Keratinocyte (primary cell): Measurements from ENCODE around the gene SCN2B. TPM values are rescaled to one million over a fixed set of nuclear protein-coding genes. Genes with fewer than 3 reads are reported as not detected.
"Not testable (repeated sequence)": the region's sequence is repeated elsewhere in the genome, so short reads cannot be mapped to it uniquely, and the experiment has no call there.

ENCODE experiments used
- DNase-seq: peaks from one replicate; pipeline ENCODE4 v3.0.0-alpha.2; 2011; ENCODE audit warnings: low read depth, missing footprints, low spot score
- FAIRE-seq: peaks from 2 replicates; lab custom pipeline; 2011; peaks lifted over from hg19 to GRCh38; lab: Jason Lieb, UNC
- H2AFZ ChIP-seq: 2 replicates; pipeline ENCODE4 v1.6.0; 2012; ENCODE audit warnings: low read length, control low read depth, inconsistent platforms; ENCODE audit not compliant: control insufficient read depth
- H3K27ac ChIP-seq: 2 replicates; pipeline ENCODE4 v1.5.1; 2011; ENCODE audit warnings: low read length; ENCODE audit not compliant: control insufficient read depth, insufficient read depth
- H3K27me3 ChIP-seq: 3 replicates; pipeline ENCODE4 v1.6.0; 2011; ENCODE audit warnings: low read length; ENCODE audit not compliant: control insufficient read depth, insufficient read depth; ENCODE audit errors: extremely low read depth
- H3K36me3 ChIP-seq, 2 experiments: 2 replicates in 1 of 2; 3 replicates in 1 of 2; pipeline ENCODE4 v1.5.1; 2011; ENCODE audit warnings: low read length in 2 of 2, mild to moderate bottlenecking in 1 of 2; ENCODE audit not compliant: control insufficient read depth in 2 of 2, insufficient read depth in 2 of 2; ENCODE audit errors: extremely low read depth in 1 of 2
- H3K4me1 ChIP-seq: 3 replicates; pipeline ENCODE4 v1.5.1; 2011; ENCODE audit warnings: low read length; ENCODE audit not compliant: control insufficient read depth, insufficient read depth; ENCODE audit errors: extremely low read depth
- H3K4me2 ChIP-seq: 3 replicates; pipeline ENCODE4 v1.6.0; 2011; ENCODE audit warnings: low read depth, low read length; ENCODE audit not compliant: control insufficient read depth, insufficient read depth; ENCODE audit errors: extremely low read depth
- H3K4me3 ChIP-seq, 3 experiments: fragments of 200-600 bp in 1 of 3; sonication (generic) in 1 of 3; 2 replicates in 2 of 3; 3 replicates in 1 of 3; pipeline ENCODE4 v1.5.1; 2011 to 2016; ENCODE audit warnings: low read length in 3 of 3, mild to moderate bottlenecking in 3 of 3, control low read depth in 2 of 3, inconsistent platforms in 1 of 3, low read depth in 1 of 3, mixed read lengths in 1 of 3, mixed run types in 1 of 3, moderate library complexity in 1 of 3; ENCODE audit not compliant: control insufficient read depth in 2 of 3, insufficient read depth in 2 of 3; ENCODE audit errors: extremely low read depth in 1 of 3
- H3K79me2 ChIP-seq: 2 replicates; pipeline ENCODE4 v1.6.0; 2012; ENCODE audit warnings: low read length; ENCODE audit not compliant: control insufficient read depth, insufficient read depth
- H3K9ac ChIP-seq: 3 replicates; pipeline ENCODE4 v1.6.0; 2011; ENCODE audit warnings: low read length; ENCODE audit not compliant: control insufficient read depth, insufficient read depth; ENCODE audit errors: extremely low read depth
- H3K9me1 ChIP-seq: 3 replicates; pipeline ENCODE4 v1.6.0; 2011; ENCODE audit warnings: low read length; ENCODE audit not compliant: control insufficient read depth, insufficient read depth; ENCODE audit errors: extremely low read depth
- H3K9me3 ChIP-seq: 2 replicates; pipeline ENCODE4 v1.5.1; 2012; ENCODE audit warnings: low read depth, low read length; ENCODE audit not compliant: control insufficient read depth
- H4K20me1 ChIP-seq: 3 replicates; pipeline ENCODE4 v1.6.0; 2011; ENCODE audit warnings: low read length; ENCODE audit not compliant: control insufficient read depth, insufficient read depth; ENCODE audit errors: extremely low read depth
- CTCF ChIP-seq, 3 experiments: IDR thresholded peaks in 1 of 3; conservative IDR thresholded peaks in 1 of 3; optimal IDR thresholded peaks in 1 of 3; 2 replicates in 2 of 3; 3 replicates in 1 of 3; pipeline versions ENCODE3 to v1.5.1; 2011; ENCODE audit warnings: low read length in 3 of 3, mild to moderate bottlenecking in 3 of 3, moderate library complexity in 2 of 3, control low read depth in 1 of 3, inconsistent platforms in 1 of 3; ENCODE audit not compliant: insufficient read depth in 2 of 3; ENCODE audit errors: extremely low read depth in 1 of 3
- EZH2 ChIP-seq: IDR thresholded peaks from one replicate; pipeline ENCODE4 v1.6.1; 2012; ENCODE audit warnings: inconsistent platforms, mild to moderate bottlenecking, low read length, moderate library complexity
- dilution Hi-C: fragments of 300-500 bp; cut with MboI; formaldehyde crosslinking; loops from one replicate; pipeline ENCODE4 v1.7.0; 2020; ENCODE audit warnings: low sequenced_read_pairs; ENCODE audit not compliant: extremely low pct_ligation_motif_present
- polyA plus RNA-seq, 5 experiments: library from polyadenylated mRNA; depleted of rRNA in 3 of 5; stranded (reverse) in 3 of 5; stranded (forward) in 1 of 5; unstranded in 1 of 5; fragments of >200 nt; gene quantifications; 1 replicate in 1 of 5; 2 replicates in 3 of 5; 3 replicates in 1 of 5; pipeline versions ENCODE4 v1.2.1 to v1.2.3, GENCODE V29; 2011 to 2012; ENCODE audit warnings: missing spikeins in 2 of 5, low read depth in 1 of 5, low replicate concordance in 1 of 5

The SCN2B gene
- polyA plus RNA-seq, 1 donor (not counting 4 experiments of a cell fraction or from before 2014, with no cell fraction given), result 0.56 TPM

GRCh38 chr11:118193910-118194566, 17.6 kb upstream of the SCN2B start:
- TF ChIP-seq EZH2, result no peak
- TF ChIP-seq CTCF (optimal IDR thresholded peaks at IDR 0.05 in 1 of 3, IDR thresholded peaks at IDR 0.05 in 1 of 3, conservative IDR thresholded peaks at IDR 0.05 in 1 of 3; ENCODE audit: extremely low read depth in 1 of 3, insufficient read depth in 2 of 3, low read length in 3 of 3), result no peak
- no peak for FAIRE-seq
- dilution Hi-C loops, result no loop called here

GRCh38 chr11:118192817-118193216, 16.4 kb upstream of the SCN2B start:
- H3K27ac ChIP-seq, H4K20me1 ChIP-seq, H3K27me3 ChIP-seq, H3K9me3 ChIP-seq, H3K4me3 ChIP-seq, H3K9me1 ChIP-seq, H3K4me2 ChIP-seq, dilution Hi-C loops, H2AFZ ChIP-seq, DNase-seq, H3K79me2 ChIP-seq, FAIRE-seq, H3K36me3 ChIP-seq, H3K9ac ChIP-seq: not testable (repeated sequence)
- peaks cover 16% of the 10 kb centered on the region for H3K4me1 ChIP-seq

More at GRCh38 chr11:118193910-118194566, 17.6 kb upstream of the SCN2B start:
- Histone ChIP-seq H3K4me3 (no peak overlapping the region), H4K20me1 (no peaks in the 10 kb centered on the region), H3K9ac (no peak overlapping the region), H3K9me3 (no peaks in the 10 kb centered on the region), H3K4me2 (no peak overlapping the region), H3K27ac (no peak overlapping the region), H3K36me3 (no peaks in the 10 kb centered on the region), H2AFZ (no peak overlapping the region), H3K79me2 (no peaks in the 10 kb centered on the region), H3K27me3 (no peaks in the 10 kb centered on the region), H3K4me1 (peaks cover 21% of the 10 kb centered on the region), H3K9me1 (no peaks in the 10 kb centered on the region)
- DNase-seq, result no peak

- H3K79me2 ChIP-seq, H2AFZ ChIP-seq, H3K4me2 ChIP-seq, H3K4me3 ChIP-seq, H3K9me1 ChIP-seq, H3K27ac ChIP-seq, DNase-seq, dilution Hi-C loops, H3K36me3 ChIP-seq, H3K9me3 ChIP-seq, H3K9ac ChIP-seq, H4K20me1 ChIP-seq, FAIRE-seq, H3K27me3 ChIP-seq: not testable (repeated sequence)
- peaks cover 16% of the 10 kb centered on the region for H3K4me1 ChIP-seq
These were observed 14.6 kb upstream of the SCN2B start for GRCh38 chr11:118190942-118191506.
